NB4 (cell line): ENCODE results near the gene TADA1.

ENCODE experiments used
- CTCF ChIP-seq: IDR thresholded peaks from one replicate; pipeline ENCODE4 v1.5.1; 2012; ENCODE audit warnings: low read depth, low read length
- POLR2A ChIP-seq: IDR thresholded peaks from 2 replicates; pipeline ENCODE4 v1.6.1; 2011; ENCODE audit warnings: mild to moderate bottlenecking; ENCODE audit not compliant: insufficient read length; ENCODE audit errors: extremely low read depth

- TF ChIP-seq CTCF (no peak), POLR2A (no peak)
These were observed 24.9 kb upstream of the TADA1 start for GRCh38 chr1:166900987-166901386.
